ENCODE data around the gene B4GALNT3. TPM values are rescaled to one million over a fixed set of nuclear protein-coding genes. Genes with fewer than 3 reads are reported as not detected.

Gene B4GALNT3
- total RNA-seq, 1 experiment from 2014 or later, result 23.3 TPM

GRCh38 chr12:482061-482460, 22.3 kb downstream of the B4GALNT3 start:
- Histone ChIP-seq H3K9me3 (ENCODE audit: control insufficient read depth, low read depth, low read length) (no peaks in the 10 kb centered on the region), H3K23ac (ENCODE audit: insufficient read length, low read depth, low read length) (no peak overlapping the region), H3K18ac (ENCODE audit: insufficient read length, low read depth, low read length) (no peak overlapping the region), H2BK12ac (ENCODE audit: insufficient read length, low read depth, low read length) (no peak overlapping the region), H3K27me3 (ENCODE audit: insufficient read depth, low read length) (no peaks in the 10 kb centered on the region), H3K23me2 (ENCODE audit: insufficient read length, low read depth, low read length, poor library complexity, severe bottlenecking) (no peaks in the 10 kb centered on the region), H2AFZ (ENCODE audit: low read length) (no peak overlapping the region), H4K20me1 (ENCODE audit: control insufficient read depth, insufficient read depth, insufficient read length) (no peaks in the 10 kb centered on the region), H3K9ac (ENCODE audit: extremely low read depth, insufficient read length, low read length) (no peak overlapping the region), H3K27ac (ENCODE audit: insufficient read length, low read depth, low read length) (no peak overlapping the region), H4K91ac (ENCODE audit: insufficient read length, low read depth, low read length) (no peak overlapping the region), H3K79me1 (ENCODE audit: insufficient read depth, low read depth, low read length, poor library complexity, severe bottlenecking) (no peaks in the 10 kb centered on the region), H3K4ac (ENCODE audit: low read depth, low read length) (no peak overlapping the region), H2BK20ac (ENCODE audit: low read depth, low read length, poor library complexity, severe bottlenecking) (no peak overlapping the region), H3K4me1 (ENCODE audit: insufficient read depth, low read length) (no peaks in the 10 kb centered on the region), H4K5ac (ENCODE audit: insufficient read length, low read depth, low read length) (no peak overlapping the region), H3T11ph (ENCODE audit: low read length) (no peak overlapping the region), H4K8ac (replicated peaks; ENCODE audit: insufficient read length, low read depth, low read length) (no peak overlapping the region), H3K79me2 (ENCODE audit: insufficient read depth, low read length) (no peaks in the 10 kb centered on the region), H2BK120ac (ENCODE audit: low read depth, low read length, poor library complexity, severe bottlenecking) (no peak overlapping the region), H3K4me2 (ENCODE audit: insufficient read depth, insufficient read length, low read length) (no peak overlapping the region), H2AK5ac (ENCODE audit: insufficient read length, low read length) (no peak overlapping the region), H2BK5ac (ENCODE audit: insufficient read length, low read length) (no peak overlapping the region), H3K56ac (ENCODE audit: insufficient read length, low read depth, low read length) (no peak overlapping the region), H2BK15ac (ENCODE audit: low read depth, low read length) (no peak overlapping the region), H3K14ac (ENCODE audit: insufficient read depth, low read length) (no peak overlapping the region)
- peaks cover 0 to 3% of the 10 kb centered on the region in 2 experiments; a peak in 1 of 5 replicates for H3K9me3 Mint-ChIP-seq
- peak; percentile 17 for DNase-seq
- no peak overlapping the region for H3K27ac Mint-ChIP-seq
- H3K36me3 Mint-ChIP-seq (ENCODE audit: insufficient read depth in 1 of 3, low read depth in 3 of 3), result peaks cover 0 to 6% (median 0%) of the 10 kb centered on the region in 3 experiments; a peak in 2 of 7 replicates
- H3K4me1 Mint-ChIP-seq, result peaks cover 5 to 6% of the 10 kb centered on the region in 2 experiments; a peak in 3 of 4 replicates
- H3K4me3 Mint-ChIP-seq, result no peak overlapping the region
- TF ChIP-seq CTCF (conservative IDR thresholded peaks at IDR 0.05), result no peak
- H3K27me3 Mint-ChIP-seq (ENCODE audit: low read depth), result no peaks in the 10 kb centered on the region
- no CpG with 5 or more reads among the region's 3 CpGs for whole genome bisulfite sequencing (ENCODE audit: extremely low coverage, insufficient read length, low lambda C conversion rate)

All from H9 (cell line).